Dendritic cell treated with granulocyte-macrophage colony-stimulating factor and Interleukin-4, amounts not matched to agents 40 ng/mL and 50 ng/mL, for 4 days (primary cell): Measurements from ENCODE around the gene CLIP2.
"Not testable (repeated sequence)": the region's sequence is repeated elsewhere in the genome, so short reads cannot be mapped to it uniquely, and the experiment has no call there.

Source experiments
- H3K27ac Mint-ChIP-seq: one replicate; pipeline ENCODE4 v1.8.0; 2022; ENCODE audit warnings: mild to moderate bottlenecking, mixed read lengths
- H3K27me3 Mint-ChIP-seq: one replicate; pipeline ENCODE4 v1.8.0; 2022; ENCODE audit warnings: mild to moderate bottlenecking, mixed read lengths
- H3K36me3 Mint-ChIP-seq: one replicate; pipeline ENCODE4 v1.8.0; 2022; ENCODE audit warnings: low read depth, mixed read lengths
- H3K4me1 Mint-ChIP-seq: one replicate; pipeline ENCODE4 v1.8.0; 2022; ENCODE audit warnings: low read depth, mixed read lengths
- H3K4me3 Mint-ChIP-seq: one replicate; pipeline ENCODE4 v1.8.0; 2022; ENCODE audit warnings: mild to moderate bottlenecking, moderate library complexity, mixed read lengths
- H3K9me3 Mint-ChIP-seq: one replicate; pipeline ENCODE4 v1.8.0; 2022; ENCODE audit warnings: mixed read lengths
- intact Hi-C: fragments of 100-400 bp; cut with micrococcal nuclease; formaldehyde crosslinking; loops from one replicate; pipeline ENCODE4 v1.15.0; 2022

CLIP2 gene

GRCh38 chr7:74318043-74318442 lies 28.8 kb downstream of the CLIP2 start:
- peaks cover 27% of the 10 kb centered on the region for H3K4me1 Mint-ChIP-seq
- no peaks in the 10 kb centered on the region for H3K9me3 Mint-ChIP-seq
- H3K27ac Mint-ChIP-seq = no peak overlapping the region
- peaks cover 59% of the 10 kb centered on the region for H3K36me3 Mint-ChIP-seq
- intact Hi-C loops = no loop called here
- H3K4me3 Mint-ChIP-seq = no peak overlapping the region
- no peaks in the 10 kb centered on the region for H3K27me3 Mint-ChIP-seq

- no peaks in the 10 kb centered on the region for H3K27me3 Mint-ChIP-seq
- no peaks in the 10 kb centered on the region for H3K9me3 Mint-ChIP-seq
- H3K27ac Mint-ChIP-seq = no peak overlapping the region
- H3K36me3 Mint-ChIP-seq = peaks cover 84% of the 10 kb centered on the region
- no peak overlapping the region for H3K4me3 Mint-ChIP-seq
- intact Hi-C loops = no loop called here
- peaks cover 18% of the 10 kb centered on the region for H3K4me1 Mint-ChIP-seq
Measured at GRCh38 chr7:74320645-74321221, 31.5 kb downstream of the CLIP2 start.

- H3K27me3 Mint-ChIP-seq, H3K9me3 Mint-ChIP-seq, H3K27ac Mint-ChIP-seq, H3K4me3 Mint-ChIP-seq, intact Hi-C loops: not testable (repeated sequence)
- H3K4me1 Mint-ChIP-seq = peaks cover 18% of the 10 kb centered on the region
- H3K36me3 Mint-ChIP-seq = peaks cover 92% of the 10 kb centered on the region
Measured at GRCh38 chr7:74322892-74323291, 33.7 kb downstream of the CLIP2 start.

- Mint-ChIP-seq H3K9me3 (no peaks in the 10 kb centered on the region), H3K27me3 (no peaks in the 10 kb centered on the region), H3K36me3 (peaks cover 89% of the 10 kb centered on the region), H3K4me1 (peaks cover 15% of the 10 kb centered on the region), H3K27ac (no peak overlapping the region), H3K4me3 (no peak overlapping the region)
- intact Hi-C loops = no loop called here
Measured at GRCh38 chr7:74324531-74325209, 35.5 kb downstream of the CLIP2 start.

GRCh38 chr7:74325210-74325565 lies 36.0 kb downstream of the CLIP2 start:
- no peaks in the 10 kb centered on the region for H3K9me3 Mint-ChIP-seq
- no peaks in the 10 kb centered on the region for H3K27me3 Mint-ChIP-seq
- no peak overlapping the region for H3K27ac Mint-ChIP-seq
- H3K4me3 Mint-ChIP-seq = no peak overlapping the region
- intact Hi-C loops = no loop called here
- peaks cover 10% of the 10 kb centered on the region for H3K4me1 Mint-ChIP-seq
- H3K36me3 Mint-ChIP-seq = peaks cover 89% of the 10 kb centered on the region

- intact Hi-C loops = no loop called here
- Mint-ChIP-seq H3K27me3 (no peaks in the 10 kb centered on the region), H3K4me3 (no peak overlapping the region), H3K36me3 (peaks cover 95% of the 10 kb centered on the region), H3K4me1 (no peaks in the 10 kb centered on the region), H3K27ac (no peak overlapping the region), H3K9me3 (no peaks in the 10 kb centered on the region)
Measured at GRCh38 chr7:74329225-74329624, 40.0 kb downstream of the CLIP2 start.

- H3K4me3 Mint-ChIP-seq = no peak overlapping the region
- peaks cover 6% of the 10 kb centered on the region for H3K4me1 Mint-ChIP-seq
- no peak overlapping the region for H3K27ac Mint-ChIP-seq
- H3K27me3 Mint-ChIP-seq = no peaks in the 10 kb centered on the region
- peaks cover 83% of the 10 kb centered on the region for H3K36me3 Mint-ChIP-seq
- H3K9me3 Mint-ChIP-seq = no peaks in the 10 kb centered on the region
- intact Hi-C loops = no loop called here
Measured at GRCh38 chr7:74332373-74333176, 43.4 kb downstream of the CLIP2 start.

GRCh38 chr7:74334030-74334429 lies 44.8 kb downstream of the CLIP2 start:
- Mint-ChIP-seq H3K9me3 (no peaks in the 10 kb centered on the region), H3K27ac (no peak overlapping the region), H3K36me3 (peaks cover 87% of the 10 kb centered on the region), H3K4me1 (peaks cover 6% of the 10 kb centered on the region), H3K4me3 (no peak overlapping the region), H3K27me3 (no peaks in the 10 kb centered on the region)
- intact Hi-C loops = no loop called here

GRCh38 chr7:74337926-74338325 lies 48.7 kb downstream of the CLIP2 start:
- no peaks in the 10 kb centered on the region for H3K9me3 Mint-ChIP-seq
- no peak overlapping the region for H3K4me3 Mint-ChIP-seq
- no peak overlapping the region for H3K27ac Mint-ChIP-seq
- H3K36me3 Mint-ChIP-seq = peaks cover 87% of the 10 kb centered on the region
- H3K27me3 Mint-ChIP-seq = no peaks in the 10 kb centered on the region
- intact Hi-C loops = no loop called here
- H3K4me1 Mint-ChIP-seq = peaks cover 6% of the 10 kb centered on the region

- Mint-ChIP-seq H3K4me1 (peaks cover 12% of the 10 kb centered on the region), H3K27me3 (no peaks in the 10 kb centered on the region), H3K36me3 (peaks cover 87% of the 10 kb centered on the region), H3K4me3 (no peak overlapping the region), H3K9me3 (no peaks in the 10 kb centered on the region), H3K27ac (no peak overlapping the region)
- intact Hi-C loops = no loop called here
Measured at GRCh38 chr7:74338366-74339108, 49.3 kb downstream of the CLIP2 start.

GRCh38 chr7:74339648-74340047 lies 50.4 kb downstream of the CLIP2 start:
- intact Hi-C loops, H3K4me3 Mint-ChIP-seq, H3K9me3 Mint-ChIP-seq, H3K27ac Mint-ChIP-seq, H3K27me3 Mint-ChIP-seq: not testable (repeated sequence)
- Mint-ChIP-seq H3K4me1 (peaks cover 16% of the 10 kb centered on the region), H3K36me3 (peaks cover 86% of the 10 kb centered on the region)

- no peak overlapping the region for H3K4me3 Mint-ChIP-seq
- intact Hi-C loops = no loop called here
- no peak overlapping the region for H3K27ac Mint-ChIP-seq
- peaks cover 9% of the 10 kb centered on the region for H3K4me1 Mint-ChIP-seq
- H3K27me3 Mint-ChIP-seq = no peaks in the 10 kb centered on the region
- H3K9me3 Mint-ChIP-seq = no peaks in the 10 kb centered on the region
- peaks cover 83% of the 10 kb centered on the region for H3K36me3 Mint-ChIP-seq
Measured at GRCh38 chr7:74343281-74344131, 54.3 kb downstream of the CLIP2 start.

- Mint-ChIP-seq H3K4me3 (no peak overlapping the region), H3K4me1 (peaks cover 9% of the 10 kb centered on the region), H3K27ac (no peak overlapping the region), H3K27me3 (no peaks in the 10 kb centered on the region), H3K9me3 (no peaks in the 10 kb centered on the region), H3K36me3 (peaks cover 76% of the 10 kb centered on the region)
- intact Hi-C loops = no loop called here
Measured at GRCh38 chr7:74344132-74344496, 54.9 kb downstream of the CLIP2 start.
